ENCODE data around the gene RANBP3.
"Not testable (repeated sequence)": the region's sequence is repeated elsewhere in the genome, so short reads cannot be mapped to it uniquely, and the experiment has no call there.

RANBP3 gene, protein sequence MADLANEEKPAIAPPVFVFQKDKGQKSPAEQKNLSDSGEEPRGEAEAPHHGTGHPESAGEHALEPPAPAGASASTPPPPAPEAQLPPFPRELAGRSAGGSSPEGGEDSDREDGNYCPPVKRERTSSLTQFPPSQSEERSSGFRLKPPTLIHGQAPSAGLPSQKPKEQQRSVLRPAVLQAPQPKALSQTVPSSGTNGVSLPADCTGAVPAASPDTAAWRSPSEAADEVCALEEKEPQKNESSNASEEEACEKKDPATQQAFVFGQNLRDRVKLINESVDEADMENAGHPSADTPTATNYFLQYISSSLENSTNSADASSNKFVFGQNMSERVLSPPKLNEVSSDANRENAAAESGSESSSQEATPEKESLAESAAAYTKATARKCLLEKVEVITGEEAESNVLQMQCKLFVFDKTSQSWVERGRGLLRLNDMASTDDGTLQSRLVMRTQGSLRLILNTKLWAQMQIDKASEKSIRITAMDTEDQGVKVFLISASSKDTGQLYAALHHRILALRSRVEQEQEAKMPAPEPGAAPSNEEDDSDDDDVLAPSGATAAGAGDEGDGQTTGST

DNA sequence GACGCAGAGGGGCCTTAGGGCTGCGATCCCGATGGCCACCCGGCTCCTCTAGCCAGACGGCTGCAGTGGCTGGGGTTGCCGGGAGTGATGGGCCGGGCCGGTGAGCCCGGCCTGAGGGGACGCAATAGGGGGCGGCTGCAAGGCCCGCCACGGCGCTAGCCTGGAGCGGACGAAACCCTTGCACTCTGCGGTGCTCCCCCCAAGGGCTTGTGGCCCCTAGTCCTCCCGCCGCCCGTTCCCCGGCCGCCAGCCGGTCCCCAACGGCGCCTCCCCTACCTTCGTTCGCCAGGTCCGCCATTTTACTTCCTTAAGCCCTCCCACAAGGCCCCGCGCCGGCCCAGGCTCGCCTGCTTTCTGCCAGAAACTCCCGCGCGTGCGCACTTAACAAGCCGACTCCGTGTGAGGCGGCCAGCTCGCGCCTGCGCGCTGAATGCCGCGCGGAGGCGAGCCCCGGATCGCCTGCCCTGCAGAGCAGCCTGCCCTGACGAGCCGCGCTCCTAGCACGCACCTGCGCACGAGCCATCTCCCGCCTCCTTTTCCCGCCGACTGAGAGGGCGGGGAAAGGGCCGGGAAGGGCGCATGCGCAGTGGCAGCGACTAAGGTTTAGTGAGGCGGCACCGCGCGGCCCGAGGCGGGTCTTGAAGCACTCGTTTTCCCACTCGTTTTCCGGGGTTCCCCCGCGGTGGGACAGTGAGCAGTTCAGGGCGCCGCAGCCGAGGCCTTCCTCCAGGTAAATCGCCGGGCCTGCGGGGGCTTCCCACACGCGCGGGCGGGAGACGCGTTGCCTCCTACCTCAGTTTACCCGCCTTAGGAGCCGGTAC, at the start of gene RANBP3:
Gene RANBP3 (minus strand): TSS at position 356 of the 821 bp plus-strand sequence. CDS start 58 bp downstream, at position 298.
- Histone ChIP-seq H3K36me3 (ENCODE audit: insufficient read depth, low read length) (no peaks in the 10 kb centered on the region), H3K4me3 (ENCODE audit: low read depth, low read length) (peak within 1 kb of the TSS; percentile 95), H3K79me2 (ENCODE audit: control insufficient read depth, insufficient read depth, low read length, unreplicated experiment) (peaks cover 64% of the 10 kb centered on the region), H2AFZ (ENCODE audit: low read length, unreplicated experiment) (no peak within 1 kb of the TSS), H3K27ac (ENCODE audit: low read depth, low read length) (peak within 1 kb of the TSS; percentile 52; the same call in 1 of the 2 replicates), H3K27me3 (ENCODE audit: insufficient read depth, low read length) (no peaks in the 10 kb centered on the region), H3K4me1 (ENCODE audit: control insufficient read depth, insufficient read depth, low read length, unreplicated experiment) (peaks cover 20% of the 10 kb centered on the region)

DNA sequence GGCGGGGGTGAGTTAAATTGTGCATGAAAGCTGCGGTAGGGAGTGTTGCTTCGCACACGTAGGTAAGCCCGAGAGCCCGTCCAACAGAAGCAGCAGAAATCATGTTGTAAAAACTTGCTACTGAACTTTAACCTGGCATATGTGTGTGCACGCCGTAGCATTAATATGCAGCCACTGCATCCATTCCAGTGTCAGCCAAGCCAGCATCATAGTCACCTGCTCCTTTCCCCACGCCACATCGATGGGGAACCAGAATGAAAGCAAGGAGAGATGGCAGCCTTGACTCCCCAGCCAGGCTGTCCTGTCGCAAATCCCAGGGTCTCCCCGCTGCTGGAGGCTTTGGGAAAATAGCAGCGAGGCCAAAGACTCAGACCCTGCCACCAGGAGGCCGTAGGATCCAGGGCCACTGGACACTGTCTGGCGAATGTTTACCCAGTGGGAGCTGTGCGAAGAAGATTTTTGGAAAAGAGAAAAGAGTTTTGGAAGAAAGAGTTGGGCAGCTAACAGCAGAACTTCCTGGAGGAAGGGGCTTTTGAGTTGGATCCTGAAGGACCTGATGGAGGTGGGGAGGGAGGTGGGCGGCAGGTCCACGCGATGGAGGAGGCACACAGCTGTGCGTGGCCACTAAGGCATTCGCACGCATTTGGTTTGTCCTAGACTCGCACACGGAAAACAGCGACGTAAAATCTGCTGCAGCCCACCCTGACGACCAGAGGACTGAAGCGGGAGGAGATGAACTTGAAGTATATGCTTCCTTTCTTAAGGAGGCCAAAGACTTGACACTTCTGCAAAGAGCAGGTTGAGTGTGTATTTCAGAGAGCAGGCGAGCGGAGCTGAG, 48.7 kb upstream of the RANBP3 start:
- Histone ChIP-seq H3K36me3 (ENCODE audit: insufficient read depth, low read length) (no peaks in the 10 kb centered on the region), H3K4me3 (ENCODE audit: low read depth, low read length) (no peak overlapping the region), H3K79me2 (ENCODE audit: control insufficient read depth, insufficient read depth, low read length, unreplicated experiment) (no peaks in the 10 kb centered on the region), H3K27ac (ENCODE audit: low read depth, low read length) (no peak overlapping the region), H2AFZ (ENCODE audit: low read length, unreplicated experiment) (no peak overlapping the region), H3K27me3 (ENCODE audit: insufficient read depth, low read length) (no peaks in the 10 kb centered on the region), H3K4me1 (ENCODE audit: control insufficient read depth, insufficient read depth, low read length, unreplicated experiment) (peaks cover 15% of the 10 kb centered on the region)

DNA sequence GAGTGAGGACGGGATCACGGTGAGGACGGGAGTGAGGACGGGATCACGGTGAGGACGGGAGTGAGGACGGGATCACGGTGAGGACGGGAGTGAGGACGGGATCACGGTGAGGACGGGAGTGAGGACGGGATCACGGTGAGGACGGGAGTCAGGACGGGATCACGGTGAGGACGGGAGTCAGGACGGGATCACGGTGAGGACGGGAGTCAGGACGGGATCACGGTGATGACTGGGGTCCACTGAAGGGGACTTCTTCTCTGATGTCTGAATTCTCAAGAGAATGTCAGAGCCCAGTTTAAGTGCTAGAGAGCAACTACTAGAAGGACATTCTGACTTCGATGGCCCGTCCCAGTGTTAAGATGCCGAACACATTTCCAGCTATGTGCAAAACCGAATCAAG, 46.8 kb upstream of the RANBP3 start:
- H3K4me3 ChIP-seq (ENCODE audit: low read depth, low read length); H2AFZ ChIP-seq (ENCODE audit: low read length, unreplicated experiment): not testable (repeated sequence)
- H3K4me1 ChIP-seq (ENCODE audit: control insufficient read depth, insufficient read depth, low read length, unreplicated experiment) = peaks cover 13% of the 10 kb centered on the region

DNA sequence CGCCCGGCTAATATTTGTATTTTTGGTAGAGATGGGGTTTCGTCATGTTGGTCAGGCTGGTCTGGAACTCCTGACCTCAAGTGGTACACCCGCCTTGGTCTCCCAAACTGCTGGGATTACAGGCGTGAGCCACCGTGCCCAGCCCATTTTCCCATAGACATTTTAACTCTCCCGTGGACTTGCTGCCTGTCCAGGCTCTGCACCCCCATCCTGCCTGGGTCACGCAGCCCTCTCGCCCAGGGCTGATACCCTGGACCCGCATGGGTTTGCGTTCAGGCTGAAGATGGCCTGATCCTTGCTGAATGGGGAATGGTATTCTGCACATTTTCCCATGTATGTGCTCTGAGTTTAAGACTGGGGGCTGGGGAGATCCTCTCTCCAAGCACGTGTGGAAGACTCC, 46.0 kb upstream of the RANBP3 start:
- Histone ChIP-seq H3K79me2 (ENCODE audit: control insufficient read depth, insufficient read depth, low read length, unreplicated experiment) (no peaks in the 10 kb centered on the region), H3K27me3 (ENCODE audit: insufficient read depth, low read length) (no peaks in the 10 kb centered on the region), H3K27ac (ENCODE audit: low read depth, low read length) (no peak overlapping the region), H3K4me1 (ENCODE audit: control insufficient read depth, insufficient read depth, low read length, unreplicated experiment) (peaks cover 13% of the 10 kb centered on the region), H3K4me3 (ENCODE audit: low read depth, low read length) (no peak overlapping the region), H3K36me3 (ENCODE audit: insufficient read depth, low read length) (no peaks in the 10 kb centered on the region), H2AFZ (ENCODE audit: low read length, unreplicated experiment) (no peak overlapping the region)

More for the DNA sequence above, 46.8 kb upstream of the RANBP3 start:
- H3K36me3 ChIP-seq (ENCODE audit: insufficient read depth, low read length); H3K27me3 ChIP-seq (ENCODE audit: insufficient read depth, low read length); H3K27ac ChIP-seq (ENCODE audit: low read depth, low read length); H3K79me2 ChIP-seq (ENCODE audit: control insufficient read depth, insufficient read depth, low read length, unreplicated experiment): not testable (repeated sequence)

DNA sequence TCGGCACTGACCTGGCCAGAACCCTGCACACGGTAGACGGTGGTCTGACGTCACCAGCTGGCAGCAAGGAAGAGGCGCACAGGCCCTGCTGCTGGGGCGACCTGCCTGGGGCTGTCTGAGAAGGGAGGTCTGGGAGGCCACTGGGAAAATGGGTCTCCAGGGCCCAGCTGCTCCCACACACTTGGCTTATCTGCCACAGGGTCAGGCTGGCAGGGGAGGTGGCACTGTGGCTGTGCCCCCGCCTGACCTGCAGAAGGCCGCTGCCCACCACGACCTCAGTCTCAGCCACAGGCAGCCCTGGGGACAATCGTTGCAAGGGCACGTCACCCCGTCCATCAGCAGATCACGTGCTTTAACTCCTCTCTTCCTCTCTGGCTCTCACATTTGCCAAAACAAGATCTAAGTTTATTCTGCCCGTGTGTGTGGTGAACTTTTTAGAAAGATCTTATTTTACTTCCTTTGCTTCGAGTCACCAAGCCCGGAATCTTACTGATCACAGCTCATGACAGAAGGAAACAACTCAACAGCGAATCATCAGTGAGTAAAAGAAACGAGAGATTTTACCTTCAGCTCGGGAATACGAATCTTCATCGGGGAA, 45.2 kb upstream of the RANBP3 start:
- no peaks in the 10 kb centered on the region for H3K36me3 ChIP-seq (ENCODE audit: insufficient read depth, low read length)
- peak overlapping the region; percentile 82 for H3K27ac ChIP-seq (ENCODE audit: low read depth, low read length)
- peak overlapping the region; percentile 33; the same call in 1 of the 2 replicates for H3K4me3 ChIP-seq (ENCODE audit: low read depth, low read length)
- H2AFZ ChIP-seq (ENCODE audit: low read length, unreplicated experiment) = peak overlapping the region; percentile 80
- no peaks in the 10 kb centered on the region for H3K79me2 ChIP-seq (ENCODE audit: control insufficient read depth, insufficient read depth, low read length, unreplicated experiment)
- H3K27me3 ChIP-seq (ENCODE audit: insufficient read depth, low read length) = no peaks in the 10 kb centered on the region
- H3K4me1 ChIP-seq (ENCODE audit: control insufficient read depth, insufficient read depth, low read length, unreplicated experiment) = peaks cover 13% of the 10 kb centered on the region

DNA sequence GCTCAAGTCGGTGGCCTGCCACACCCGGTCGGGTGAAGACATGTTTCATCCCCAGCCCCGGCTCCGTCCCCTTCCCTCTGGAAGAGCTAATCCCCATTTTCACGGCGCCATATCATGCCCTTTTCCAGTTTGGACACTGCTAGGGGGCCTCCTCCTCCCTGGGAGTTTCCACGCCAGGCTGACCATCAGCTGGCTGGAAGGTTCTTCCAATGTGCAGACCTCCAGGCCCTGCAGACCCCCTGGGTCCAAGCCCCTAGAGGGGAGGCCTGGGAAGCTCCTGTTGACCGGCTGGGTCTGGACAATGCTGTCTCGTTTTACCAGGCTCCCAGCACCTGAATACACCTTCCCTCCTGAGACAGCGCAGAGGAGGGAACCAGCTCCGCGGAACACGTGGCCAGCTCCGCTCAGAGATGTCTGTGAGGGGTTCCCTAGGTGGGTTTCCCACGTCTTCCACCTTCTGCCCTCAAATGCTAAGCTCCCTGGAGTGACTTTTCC, 44.7 kb upstream of the RANBP3 start:
- Histone ChIP-seq H2AFZ (ENCODE audit: low read length, unreplicated experiment) (peak overlapping the region; percentile 80), H3K4me1 (ENCODE audit: control insufficient read depth, insufficient read depth, low read length, unreplicated experiment) (peaks cover 13% of the 10 kb centered on the region), H3K36me3 (ENCODE audit: insufficient read depth, low read length) (no peaks in the 10 kb centered on the region), H3K27ac (ENCODE audit: low read depth, low read length) (peak overlapping the region; percentile 82), H3K4me3 (ENCODE audit: low read depth, low read length) (no peak overlapping the region), H3K27me3 (ENCODE audit: insufficient read depth, low read length) (no peaks in the 10 kb centered on the region), H3K79me2 (ENCODE audit: control insufficient read depth, insufficient read depth, low read length, unreplicated experiment) (no peaks in the 10 kb centered on the region)

DNA sequence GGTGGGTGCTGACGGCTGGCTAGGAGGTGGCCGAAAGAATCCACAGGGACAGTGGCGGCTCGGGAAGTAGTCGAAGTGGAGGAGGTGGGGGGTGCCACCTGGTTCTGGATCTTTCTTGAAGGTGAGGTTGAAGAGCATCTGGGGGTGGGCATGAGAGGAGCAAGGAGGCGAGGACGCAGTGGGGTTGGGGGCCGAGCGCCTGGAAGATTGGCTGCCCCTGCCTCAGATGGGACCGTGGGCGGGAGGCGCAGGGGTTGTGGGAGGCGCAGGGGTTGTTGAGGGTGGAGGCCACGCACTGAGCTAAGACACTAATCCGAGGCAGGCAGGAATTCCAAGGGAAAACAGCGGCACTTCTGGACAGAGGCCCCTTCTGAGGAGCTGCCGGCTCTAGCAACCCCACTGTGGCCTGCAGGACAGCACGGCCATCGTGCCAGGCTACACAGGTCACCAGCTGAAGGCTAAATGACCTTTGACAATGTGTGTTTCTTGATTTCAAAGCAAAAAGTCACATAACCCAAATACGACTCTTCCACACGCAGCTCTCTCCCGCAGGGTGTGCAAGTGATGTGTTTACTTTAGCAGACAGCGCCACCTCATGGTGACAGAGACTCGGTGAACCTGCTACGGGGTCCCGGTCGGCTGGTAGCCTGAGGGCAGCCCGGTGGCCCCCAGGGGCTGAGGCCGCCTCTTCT, 44.1 kb upstream of the RANBP3 start:
- Histone ChIP-seq H3K4me1 (ENCODE audit: control insufficient read depth, insufficient read depth, low read length, unreplicated experiment) (peaks cover 13% of the 10 kb centered on the region), H3K27ac (ENCODE audit: low read depth, low read length) (no peak overlapping the region)

DNA sequence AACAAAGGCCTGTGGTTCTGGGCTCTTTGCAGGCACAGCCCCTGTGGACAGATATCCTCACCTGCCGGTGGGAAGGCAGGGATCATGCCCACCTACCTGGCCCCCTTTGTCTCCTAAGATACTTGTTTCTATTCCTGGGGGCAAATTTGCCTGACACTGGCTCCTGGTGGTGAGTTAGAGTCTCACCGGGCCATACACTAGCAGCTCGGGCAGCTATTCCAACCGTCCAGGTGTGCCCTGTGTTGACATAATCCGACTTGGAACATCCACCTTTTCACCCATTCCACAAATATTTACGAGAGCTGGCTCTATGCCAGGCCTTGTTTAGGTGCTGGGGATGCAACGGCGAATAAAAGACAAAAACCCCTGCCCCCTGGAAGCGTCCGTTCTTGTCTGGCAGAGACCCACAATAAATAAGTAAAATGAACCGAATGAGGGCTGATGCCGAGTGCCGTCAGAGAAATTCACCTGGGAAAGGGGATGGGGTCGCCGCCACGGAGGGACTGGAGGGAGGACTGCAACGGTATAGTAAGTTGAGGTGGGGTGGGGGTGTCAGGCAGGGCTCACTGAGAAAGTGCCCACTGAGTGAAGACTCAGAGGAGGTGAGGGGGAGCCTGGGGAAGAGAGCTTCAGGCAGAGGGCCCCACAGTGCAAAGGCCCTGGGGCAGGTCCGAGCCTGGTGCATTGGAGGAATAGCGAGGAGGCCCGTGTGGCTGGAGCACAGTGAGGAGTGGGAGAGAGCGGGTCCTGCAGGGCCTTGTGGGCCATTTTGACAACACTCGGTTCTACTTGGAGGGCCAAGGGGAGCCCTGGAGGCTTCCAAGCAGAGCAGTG, 43.2 kb upstream of the RANBP3 start:
- no peak overlapping the region for H3K4me3 ChIP-seq (ENCODE audit: low read depth, low read length)
- H3K79me2 ChIP-seq (ENCODE audit: control insufficient read depth, insufficient read depth, low read length, unreplicated experiment) = no peaks in the 10 kb centered on the region
- no peak overlapping the region for H3K27ac ChIP-seq (ENCODE audit: low read depth, low read length)
- H3K27me3 ChIP-seq (ENCODE audit: insufficient read depth, low read length) = no peaks in the 10 kb centered on the region
- H2AFZ ChIP-seq (ENCODE audit: low read length, unreplicated experiment) = no peak overlapping the region
- H3K4me1 ChIP-seq (ENCODE audit: control insufficient read depth, insufficient read depth, low read length, unreplicated experiment) = peaks cover 13% of the 10 kb centered on the region
- no peaks in the 10 kb centered on the region for H3K36me3 ChIP-seq (ENCODE audit: insufficient read depth, low read length)

More for the DNA sequence above, 44.1 kb upstream of the RANBP3 start:
- H3K4me3 ChIP-seq (ENCODE audit: low read depth, low read length) = no peak overlapping the region
- H2AFZ ChIP-seq (ENCODE audit: low read length, unreplicated experiment) = no peak overlapping the region
- H3K27me3 ChIP-seq (ENCODE audit: insufficient read depth, low read length) = no peaks in the 10 kb centered on the region
- H3K36me3 ChIP-seq (ENCODE audit: insufficient read depth, low read length) = no peaks in the 10 kb centered on the region
- H3K79me2 ChIP-seq (ENCODE audit: control insufficient read depth, insufficient read depth, low read length, unreplicated experiment) = no peaks in the 10 kb centered on the region

Data from ACC112 (cell line).